PC-3 (cell line): ENCODE measurements around the gene SH2D3C. TPM values are rescaled to one million over a fixed set of nuclear protein-coding genes. Genes with fewer than 3 reads are reported as not detected.

Experiments used
- ATAC-seq: fragments of 200-7000 bp; cut with Tn5 transposase; 2 replicates; pipeline ENCODE4 v1.9.1; 2020; ENCODE audit warnings: mild to moderate bottlenecking, moderate library complexity
- BruUV-seq: library from RNA; stranded (reverse); fragments of 400-500 nt; replicated peaks from 2 replicates; lab custom pipeline; 2021; lab: Mats Ljungman, UMichigan
- CTCF ChIA-PET: fragments of 300-600 bp; sonication (Branson Sonifier 250); formaldehyde crosslinking; loops from one replicate; lab custom pipeline; 2022; ENCODE audit warnings: antibody characterized with exemption; lab: Charles Lee
- POLR2A ChIA-PET: fragments of 300-600 bp; sonication (Branson Sonifier 250); formaldehyde crosslinking; loops from one replicate; lab custom pipeline; 2022; ENCODE audit warnings: antibody characterized with exemption; ENCODE audit not compliant: unreplicated experiment; lab: Charles Lee
- DNase-seq: peaks from one replicate; pipeline ENCODE4 v3.0.0-alpha.2; 2015
- H2AFZ ChIP-seq: fragments of 300-600 bp; sonication (generic); 2 replicates; pipeline ENCODE4 v1.6.0; 2016; ENCODE audit warnings: antibody characterized with exemption, low read length
- H3F3A ChIP-seq: fragments of 300-600 bp; sonication (generic); one replicate; pipeline ENCODE4 v1.6.0; 2017; ENCODE audit warnings: antibody characterized with exemption, low read length, control low read depth, mild to moderate bottlenecking; ENCODE audit not compliant: unreplicated experiment
- H3K27ac ChIP-seq: fragments of 300-600 bp; sonication (generic); 2 replicates; pipeline ENCODE4 v1.5.1; 2016; ENCODE audit warnings: mild to moderate bottlenecking, low read length
- H3K27me3 ChIP-seq: fragments of 300-600 bp; sonication (generic); 2 replicates; pipeline ENCODE4 v1.6.1; 2016; ENCODE audit warnings: low read length, mixed read lengths
- H3K36me3 ChIP-seq: fragments of 300-600 bp; sonication (generic); 2 replicates; pipeline ENCODE4 v1.6.1; 2016; ENCODE audit warnings: low read depth, mixed run types, low read length, mixed read lengths
- H3K4me1 ChIP-seq: fragments of 300-600 bp; sonication (generic); 2 replicates; pipeline ENCODE4 v1.5.1; 2016; ENCODE audit warnings: low read length; ENCODE audit not compliant: insufficient read depth
- H3K4me2 ChIP-seq: fragments of 300-600 bp; sonication (generic); 2 replicates; pipeline ENCODE4 v1.6.0; 2016; ENCODE audit warnings: low read length
- H3K4me3 ChIP-seq: fragments of 300-600 bp; sonication (generic); 2 replicates; pipeline ENCODE4 v1.5.1; 2016; ENCODE audit warnings: mild to moderate bottlenecking, low read length, mixed read lengths
- H3K79me2 ChIP-seq: fragments of 300-600 bp; sonication (generic); 2 replicates; pipeline ENCODE4 v1.6.1; 2017; ENCODE audit warnings: low read length, mixed read lengths
- H3K9ac ChIP-seq: fragments of 300-600 bp; sonication (generic); 2 replicates; pipeline ENCODE4 v1.6.0; 2016; ENCODE audit warnings: mild to moderate bottlenecking, low read length
- H3K9me2 ChIP-seq: fragments of 300-600 bp; sonication (generic); replicated peaks from 2 replicates; pipeline ENCODE4 v1.6.1; 2016; ENCODE audit warnings: mixed run types, low read length, mixed read lengths
- H3K9me3 ChIP-seq: fragments of 300-600 bp; sonication (generic); 2 replicates; pipeline ENCODE4 v1.6.1; 2016; ENCODE audit warnings: low read length, mixed read lengths
- H4K20me1 ChIP-seq: fragments of 300-600 bp; sonication (generic); 2 replicates; pipeline ENCODE4 v1.6.1; 2016; ENCODE audit warnings: low read length, mixed read lengths
- EZH2 ChIP-seq: fragments of 300-600 bp; sonication (generic); IDR thresholded peaks from one replicate; pipeline ENCODE4 v1.6.1; 2017; ENCODE audit warnings: antibody characterized with exemption, mild to moderate bottlenecking, low read length; ENCODE audit not compliant: unreplicated experiment
- EZH2phosphoT487 ChIP-seq: fragments of 300-600 bp; sonication (generic); IDR thresholded peaks from 2 replicates; pipeline ENCODE4 v1.6.1; 2018; ENCODE audit warnings: mild to moderate bottlenecking, antibody characterized with exemption, low read length, borderline replicate concordance
- intact Hi-C: fragments of 100-400 bp; cut with micrococcal nuclease; formaldehyde crosslinking; loops from 2 replicates; pipeline ENCODE4 v1.9.0; 2023
- total RNA-seq: library from RNA; depleted of rRNA; stranded (reverse); fragments of >200 nt; gene quantifications from 2 replicates; pipeline ENCODE4 v1.2.3, GENCODE V29; 2014
- TF ChIP-seq, protein P1 (sequence below): fragments of 300-600 bp; sonication (generic); conservative IDR thresholded peaks from 2 replicates; pipeline ENCODE4 v1.5.1; 2017; ENCODE audit warnings: antibody characterized with exemption, low read depth, mild to moderate bottlenecking, low read length

The SH2D3C gene
- total RNA-seq, 1 experiment from 2014 or later: 0.26 TPM

DNA sequence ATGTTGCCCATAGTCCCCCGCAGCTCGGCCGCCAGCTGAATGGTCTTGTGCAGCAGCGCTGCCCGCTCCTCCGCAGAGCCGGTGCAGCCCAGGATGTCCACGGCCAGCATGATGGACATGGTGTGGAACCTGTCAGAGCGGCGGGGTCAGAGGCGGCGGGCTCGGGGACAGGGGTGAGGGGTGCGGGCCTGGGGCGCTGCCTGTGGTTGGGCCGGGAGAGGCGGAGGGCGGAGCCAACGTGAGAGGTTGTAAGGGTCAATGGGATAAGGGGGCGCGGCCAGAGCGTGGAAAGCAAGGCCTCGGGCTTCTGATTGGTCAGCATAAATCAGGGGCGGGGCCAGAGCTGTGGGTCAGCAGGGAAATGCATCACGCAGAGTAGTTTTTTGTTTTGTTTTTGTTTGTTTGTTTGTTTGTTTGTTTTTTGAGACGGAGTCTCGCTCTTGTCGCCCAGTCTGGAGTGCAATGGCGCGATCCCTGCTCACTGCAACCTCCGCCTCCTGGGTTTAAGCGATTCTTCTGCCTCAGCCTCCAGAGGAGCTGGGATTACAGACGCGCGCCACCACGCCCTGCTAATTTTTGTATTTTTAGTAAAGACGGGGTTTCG, 36.5 kb downstream of the SH2D3C start:
- peaks cover 7% of the 10 kb centered on the region; the same call in 1 of the 2 replicates for H3K4me1 ChIP-seq
- no peak overlapping the region for H3K4me2 ChIP-seq
- H3K9me2 ChIP-seq: no peaks in the 10 kb centered on the region
- H3F3A ChIP-seq: no peaks in the 10 kb centered on the region
- no peaks in the 10 kb centered on the region for H3K27me3 ChIP-seq
- TF ChIP-seq EZH2: no peak
- no peak for TF ChIP-seq EZH2phosphoT487
- TF ChIP-seq, protein P1, sequence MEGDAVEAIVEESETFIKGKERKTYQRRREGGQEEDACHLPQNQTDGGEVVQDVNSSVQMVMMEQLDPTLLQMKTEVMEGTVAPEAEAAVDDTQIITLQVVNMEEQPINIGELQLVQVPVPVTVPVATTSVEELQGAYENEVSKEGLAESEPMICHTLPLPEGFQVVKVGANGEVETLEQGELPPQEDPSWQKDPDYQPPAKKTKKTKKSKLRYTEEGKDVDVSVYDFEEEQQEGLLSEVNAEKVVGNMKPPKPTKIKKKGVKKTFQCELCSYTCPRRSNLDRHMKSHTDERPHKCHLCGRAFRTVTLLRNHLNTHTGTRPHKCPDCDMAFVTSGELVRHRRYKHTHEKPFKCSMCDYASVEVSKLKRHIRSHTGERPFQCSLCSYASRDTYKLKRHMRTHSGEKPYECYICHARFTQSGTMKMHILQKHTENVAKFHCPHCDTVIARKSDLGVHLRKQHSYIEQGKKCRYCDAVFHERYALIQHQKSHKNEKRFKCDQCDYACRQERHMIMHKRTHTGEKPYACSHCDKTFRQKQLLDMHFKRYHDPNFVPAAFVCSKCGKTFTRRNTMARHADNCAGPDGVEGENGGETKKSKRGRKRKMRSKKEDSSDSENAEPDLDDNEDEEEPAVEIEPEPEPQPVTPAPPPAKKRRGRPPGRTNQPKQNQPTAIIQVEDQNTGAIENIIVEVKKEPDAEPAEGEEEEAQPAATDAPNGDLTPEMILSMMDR: no peak
- DNase-seq (no peak), ATAC-seq (no peak)
- no peak overlapping the region for H3K9ac ChIP-seq
- no peak overlapping the region for H3K4me3 ChIP-seq
- intact Hi-C loops: no loop called here
- BruUV-seq: no TSS peak
- H3K27ac ChIP-seq: no peak overlapping the region
- no peak overlapping the region for H2AFZ ChIP-seq
- H3K9me3 ChIP-seq: no peaks in the 10 kb centered on the region
- no peaks in the 10 kb centered on the region for H3K36me3 ChIP-seq
- no peaks in the 10 kb centered on the region for H4K20me1 ChIP-seq
- no peaks in the 10 kb centered on the region for H3K79me2 ChIP-seq
- POLR2A ChIA-PET: no interaction called here
- CTCF ChIA-PET: no interaction called here

DNA sequence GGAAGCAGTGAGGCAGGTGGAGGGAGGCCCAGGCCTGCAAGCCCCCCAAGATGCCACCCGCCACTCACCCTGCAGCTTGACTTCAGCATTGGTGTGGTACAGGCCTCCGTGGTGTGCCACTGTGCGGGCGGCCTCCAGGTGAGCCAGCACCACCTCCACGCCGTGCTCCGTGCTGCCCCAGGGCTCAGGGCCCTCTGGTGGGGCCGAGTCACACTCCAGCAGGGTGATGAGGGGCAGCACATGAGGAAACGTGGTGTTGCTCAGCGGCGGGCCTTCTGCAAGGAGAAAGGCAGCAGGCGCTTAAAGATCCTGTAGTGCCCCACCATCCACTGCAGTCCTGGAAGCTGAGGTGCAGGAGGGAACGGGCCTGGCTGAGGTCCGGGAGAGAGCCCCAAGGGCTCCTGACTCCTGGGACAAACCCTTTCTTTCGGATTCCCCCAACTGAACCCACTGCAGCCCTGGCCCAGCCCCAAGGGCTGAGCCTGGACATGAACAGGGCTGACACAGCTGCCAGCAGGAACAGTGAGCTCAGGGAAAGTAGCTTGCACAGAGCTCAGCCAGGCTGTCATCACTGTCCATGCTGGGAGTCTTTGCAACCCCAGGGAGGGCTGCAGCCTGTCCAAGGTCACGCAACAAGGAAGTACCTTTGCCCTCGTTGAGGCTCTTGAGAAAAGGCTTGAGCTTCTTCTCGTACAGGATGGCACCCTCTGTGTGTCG, 38.7 kb downstream of the SH2D3C start:
- no peak overlapping the region for H2AFZ ChIP-seq
- BruUV-seq: no TSS peak
- H3K4me1 ChIP-seq: peaks cover 7% of the 10 kb centered on the region; the same call in 1 of the 2 replicates
- ChIA-PET CTCF (no interaction called here), POLR2A (no interaction called here)
- ATAC-seq (no peak), DNase-seq (no peak)
- H3F3A ChIP-seq: no peaks in the 10 kb centered on the region
- TF ChIP-seq EZH2 (no peak), EZH2phosphoT487 (no peak)
- TF ChIP-seq, protein P1: no peak
- no peak overlapping the region for H3K4me3 ChIP-seq
- no peaks in the 10 kb centered on the region for H3K36me3 ChIP-seq
- no peak overlapping the region for H3K9ac ChIP-seq
- H3K9me2 ChIP-seq: no peaks in the 10 kb centered on the region
- no peaks in the 10 kb centered on the region for H4K20me1 ChIP-seq
- H3K27me3 ChIP-seq: no peaks in the 10 kb centered on the region
- intact Hi-C loops: no loop called here
- H3K27ac ChIP-seq: no peak overlapping the region
- H3K9me3 ChIP-seq: no peaks in the 10 kb centered on the region
- no peaks in the 10 kb centered on the region for H3K79me2 ChIP-seq
- H3K4me2 ChIP-seq: no peak overlapping the region

DNA sequence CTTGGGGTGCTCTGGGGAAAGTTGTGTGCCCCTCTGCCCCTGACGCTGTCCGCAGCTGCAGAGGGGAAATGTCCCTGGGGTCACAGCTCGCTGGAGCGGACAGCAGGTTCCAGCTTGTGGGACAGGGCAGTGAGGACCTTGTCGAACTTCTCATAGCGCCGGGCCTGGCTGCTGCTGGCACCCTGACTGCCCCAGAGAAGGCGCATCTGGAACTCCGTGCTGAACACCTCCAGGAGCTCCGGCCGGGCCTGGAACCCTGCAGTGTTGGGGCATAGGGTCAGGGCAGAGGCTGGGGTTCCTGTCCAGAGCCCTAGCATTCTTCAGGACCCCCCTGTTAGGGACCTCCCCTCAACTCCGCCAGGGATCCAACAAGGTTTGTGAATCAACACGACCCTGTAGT, 39.8 kb downstream of the SH2D3C start:
- intact Hi-C loops: no loop called here
- no TSS peak for BruUV-seq
- H3K4me3 ChIP-seq: no peak overlapping the region
- H3K4me2 ChIP-seq: no peak overlapping the region
- DNase-seq (no peak), ATAC-seq (no peak)
- no peaks in the 10 kb centered on the region for H3K9me3 ChIP-seq
- H3K9ac ChIP-seq: no peak overlapping the region
- TF ChIP-seq, protein P1: no peak
- TF ChIP-seq EZH2 (no peak), EZH2phosphoT487 (no peak)
- peaks cover 15% of the 10 kb centered on the region for H3K4me1 ChIP-seq
- H4K20me1 ChIP-seq: no peaks in the 10 kb centered on the region
- no peak overlapping the region for H3K27ac ChIP-seq
- H3F3A ChIP-seq: no peaks in the 10 kb centered on the region
- no peak overlapping the region for H2AFZ ChIP-seq
- no peaks in the 10 kb centered on the region for H3K9me2 ChIP-seq
- ChIA-PET POLR2A (no interaction called here), CTCF (no interaction called here)
- H3K79me2 ChIP-seq: no peaks in the 10 kb centered on the region
- no peaks in the 10 kb centered on the region for H3K36me3 ChIP-seq
- H3K27me3 ChIP-seq: no peaks in the 10 kb centered on the region
